ENCODE data around the gene PMIS2.
"Not testable (repeated sequence)": the region's sequence is repeated elsewhere in the genome, so short reads cannot be mapped to it uniquely, and the experiment has no call there.

PMIS2 gene

GRCh38 chr19:35590875-35591274 is 4.9 kb downstream of the PMIS2 start:
- DNase-seq (ENCODE audit: low read depth, low spot score): no peak

DNA sequence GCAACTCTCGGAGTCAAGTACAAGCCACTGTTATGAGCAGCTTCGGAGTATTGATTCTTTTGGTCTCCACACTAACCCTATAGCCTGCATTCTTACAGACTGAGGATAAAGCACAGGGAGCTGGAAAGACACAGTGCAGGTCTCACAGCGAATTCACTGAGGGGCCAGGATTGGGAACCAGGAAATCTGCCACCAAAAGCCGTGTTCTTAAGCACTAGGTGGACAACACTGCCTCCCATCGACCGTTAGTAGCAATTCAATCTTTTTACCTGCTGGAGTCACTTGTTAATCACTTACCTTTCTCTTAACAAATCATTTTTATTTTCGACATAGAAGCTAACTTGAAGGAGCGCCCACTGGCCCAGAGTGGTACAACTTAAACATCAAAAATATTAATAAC is 6.3 kb downstream of the PMIS2 start:
- DNase-seq (ENCODE audit: low read depth, low spot score): no peak

DNA sequence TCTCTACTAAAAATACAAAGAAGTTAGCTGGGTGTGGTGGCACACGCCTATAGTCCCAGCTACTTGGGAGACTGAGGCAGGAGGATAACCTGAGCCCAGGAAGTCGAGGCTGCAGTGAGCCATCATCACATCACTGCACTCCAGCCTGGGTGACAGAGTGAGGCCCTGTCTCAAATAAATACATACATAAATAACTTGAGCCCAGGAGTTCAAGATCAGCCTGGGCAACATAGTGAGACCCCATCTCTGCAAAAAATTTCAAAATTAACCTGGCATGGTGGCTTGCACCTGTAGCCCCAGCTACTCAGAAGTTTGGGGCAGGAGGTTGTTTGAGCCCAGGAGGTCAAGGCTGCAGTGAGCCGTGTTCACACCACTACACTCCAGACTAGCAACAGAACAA is 9.1 kb downstream of the PMIS2 start:
- not testable (repeated sequence) for DNase-seq (ENCODE audit: low read depth, low spot score)

GRCh38 chr19:35595928-35596327 is 10.0 kb downstream of the PMIS2 start:
- DNase-seq (ENCODE audit: low read depth, low spot score): no peak

DNA sequence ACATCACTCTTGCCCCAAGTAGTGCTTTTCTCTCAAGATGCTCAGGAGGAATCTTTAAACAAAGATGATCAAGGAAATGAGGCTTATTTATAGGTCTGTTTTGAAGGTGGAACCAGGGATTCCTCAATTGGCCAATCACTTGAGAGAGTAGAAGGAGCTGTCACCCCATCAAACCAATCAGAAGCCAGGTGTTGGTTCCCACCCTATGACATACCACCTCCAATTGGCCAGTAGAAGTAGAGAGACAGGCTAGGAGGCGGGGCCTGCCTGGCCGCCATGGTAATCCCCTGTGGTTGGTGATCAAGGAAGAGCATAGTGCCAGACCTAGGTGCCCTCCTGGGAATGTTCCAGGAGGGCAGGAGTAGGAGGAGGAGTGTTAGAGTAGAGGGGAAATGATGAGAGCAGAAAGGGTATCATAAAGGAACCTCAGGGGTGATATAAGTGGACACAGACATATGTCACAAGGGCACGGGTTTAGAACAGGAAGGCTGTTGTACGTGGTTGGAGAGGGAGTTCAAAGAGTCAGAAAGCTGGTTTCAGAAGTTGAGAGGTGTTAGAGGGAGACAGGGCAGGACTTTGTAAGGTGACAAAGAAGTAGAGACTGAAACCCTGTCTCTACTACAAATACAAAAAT is 10.5 kb downstream of the PMIS2 start:
- no peak for DNase-seq (ENCODE audit: low read depth, low spot score)

DNA sequence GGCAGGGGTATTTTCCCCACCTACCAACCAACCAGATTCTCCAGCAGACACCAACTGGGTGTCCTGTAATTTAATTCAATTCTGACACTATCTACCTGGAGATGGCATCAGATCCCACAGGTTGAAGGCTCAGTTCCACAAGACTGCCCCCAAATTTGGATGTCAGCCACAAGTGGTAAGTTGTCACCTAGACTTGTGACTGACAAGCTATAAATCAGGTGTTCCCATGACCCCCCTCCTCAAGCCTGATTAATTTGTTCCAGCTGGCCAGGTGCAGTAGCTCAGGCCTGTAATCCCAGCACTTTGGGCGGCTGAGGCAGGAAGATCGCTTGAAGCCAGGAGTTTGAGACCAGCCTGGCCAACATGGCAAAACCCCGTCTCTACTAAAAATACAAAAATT is 16.0 kb downstream of the PMIS2 start:
- DNase-seq (ENCODE audit: low read depth, low spot score): no peak

GRCh38 chr19:35604436-35604835 is 18.5 kb downstream of the PMIS2 start:
- DNase-seq (ENCODE audit: low read depth, low spot score): not testable (repeated sequence)

- not testable (repeated sequence) for DNase-seq (ENCODE audit: low read depth, low spot score)
Measured at GRCh38 chr19:35607170-35607569, 21.2 kb downstream of the PMIS2 start.

- DNase-seq (ENCODE audit: low read depth, low spot score): no peak
Measured at GRCh38 chr19:35607661-35608060, 21.7 kb downstream of the PMIS2 start.

- no peak for DNase-seq (ENCODE audit: low read depth, low spot score)
Measured at GRCh38 chr19:35608251-35608650, 22.3 kb downstream of the PMIS2 start.

DNA sequence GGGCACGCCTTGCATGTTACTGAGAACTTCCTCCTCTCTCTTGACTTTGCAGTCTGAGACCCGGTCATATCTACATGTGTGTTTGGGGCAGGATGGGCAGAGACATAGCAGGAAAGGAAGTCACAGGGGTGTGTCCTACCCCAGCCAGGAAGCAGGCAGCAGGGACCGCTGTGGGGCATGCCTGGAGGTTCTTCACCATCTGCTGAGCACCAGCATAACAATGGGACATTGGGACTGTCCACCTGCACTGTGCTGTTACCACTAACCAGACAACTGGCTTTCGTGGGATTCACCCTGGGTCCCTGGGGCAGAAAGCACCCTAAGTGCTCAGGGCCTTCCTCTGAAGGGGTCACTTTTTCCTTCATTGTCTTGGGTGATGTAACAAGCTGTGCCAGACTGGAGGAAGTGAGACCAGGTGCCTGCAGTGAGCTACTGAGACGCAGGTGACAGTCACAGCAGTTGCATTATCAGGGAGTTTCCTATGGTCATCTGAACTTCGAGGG is 23.9 kb downstream of the PMIS2 start:
- DNase-seq (ENCODE audit: low read depth, low spot score): no peak

DNA sequence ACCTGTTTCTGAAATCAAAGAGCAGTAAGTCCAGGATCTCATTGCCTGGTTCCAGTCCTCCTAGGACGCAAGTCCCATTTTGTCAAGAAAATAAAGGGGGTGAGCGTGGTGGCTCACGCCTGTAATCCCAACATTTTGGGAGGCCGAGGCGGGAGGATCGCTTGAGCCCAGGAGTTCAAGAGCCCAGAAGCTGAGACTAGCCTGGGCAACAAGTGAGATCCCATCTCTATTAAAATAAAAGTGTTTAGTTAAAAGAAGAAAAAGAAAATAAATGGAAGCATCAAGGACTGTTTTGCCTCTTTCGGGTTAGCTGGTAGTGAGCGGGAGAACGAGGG is 26.2 kb downstream of the PMIS2 start:
- no peak for DNase-seq (ENCODE audit: low read depth, low spot score)

- peak; percentile 90 for DNase-seq (ENCODE audit: low read depth, low spot score)
Measured at GRCh38 chr19:35612559-35613321, 26.8 kb downstream of the PMIS2 start, which contains the start of gene HAUS5. HAUS5 (plus strand) TSS chr19:35612735; CDS start chr19:35612795, 60 bp downstream.

GRCh38 chr19:35613574-35613973 is 27.6 kb downstream of the PMIS2 start:
- DNase-seq (ENCODE audit: low read depth, low spot score): no peak

GRCh38 chr19:35615036-35615435 is 29.1 kb downstream of the PMIS2 start:
- DNase-seq (ENCODE audit: low read depth, low spot score): no peak

- DNase-seq (ENCODE audit: low read depth, low spot score): no peak
Measured at GRCh38 chr19:35618857-35619256, 32.9 kb downstream of the PMIS2 start.

GRCh38 chr19:35619290-35619923 is 33.4 kb downstream of the PMIS2 start:
- no peak for DNase-seq (ENCODE audit: low read depth, low spot score)

DNA sequence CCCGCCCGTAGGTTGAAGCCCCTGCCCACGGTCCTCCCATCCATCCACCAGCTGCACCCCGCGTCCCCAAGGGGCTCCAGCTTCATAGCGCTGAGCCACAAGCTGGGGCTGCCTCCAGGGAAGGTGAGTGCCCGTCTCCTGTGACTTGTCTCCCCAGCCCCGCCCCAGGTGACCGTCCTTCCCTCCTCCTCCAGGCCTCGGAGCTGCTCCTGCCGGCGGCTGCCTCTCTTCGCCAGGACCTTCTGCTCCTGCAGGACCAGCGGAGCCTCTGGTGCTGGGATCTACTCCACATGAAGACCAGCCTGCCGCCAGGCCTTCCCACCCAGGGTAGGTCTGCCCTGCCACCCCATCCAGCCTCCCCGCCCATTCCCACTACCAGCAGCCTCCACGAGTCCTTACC is 34.0 kb downstream of the PMIS2 start:
- no peak for DNase-seq (ENCODE audit: low read depth, low spot score)

GRCh38 chr19:35621708-35622107 is 35.7 kb downstream of the PMIS2 start:
- DNase-seq (ENCODE audit: low read depth, low spot score): no peak

GRCh38 chr19:35622750-35623149 is 36.8 kb downstream of the PMIS2 start:
- no peak for DNase-seq (ENCODE audit: low read depth, low spot score)

DNA sequence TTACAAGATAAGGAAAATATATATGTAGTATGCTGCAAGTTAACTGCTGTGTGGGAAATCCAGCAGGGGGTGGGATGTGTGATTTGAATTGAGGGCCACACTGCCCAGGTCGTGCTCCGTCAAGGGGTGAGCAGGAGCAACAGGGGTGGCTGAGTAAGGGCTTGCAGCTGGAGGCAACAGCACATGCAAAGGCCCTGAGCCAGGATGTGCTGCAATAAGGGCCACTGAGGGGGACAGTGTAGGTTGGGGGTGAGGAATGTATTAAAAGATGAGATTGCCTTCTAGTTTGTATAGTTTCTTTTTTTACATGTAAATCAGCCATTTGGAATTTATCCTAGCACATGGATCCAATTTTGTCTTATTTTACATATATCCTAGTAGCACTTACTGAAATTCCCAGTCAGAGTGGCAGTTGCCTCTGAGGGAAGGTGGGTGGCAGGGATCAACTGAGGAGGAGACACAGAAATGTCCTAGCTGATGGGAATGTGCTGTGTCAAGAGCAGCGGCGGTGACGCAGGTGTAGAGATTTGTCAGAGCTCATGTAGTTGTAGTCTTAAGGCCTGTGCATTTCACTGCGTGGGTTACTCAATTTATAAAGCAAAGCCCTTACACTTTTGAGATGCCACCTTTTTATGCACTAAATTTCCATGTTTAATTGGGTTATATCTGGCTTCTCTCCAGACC is 37.5 kb downstream of the PMIS2 start:
- no peak for DNase-seq (ENCODE audit: low read depth, low spot score)

GRCh38 chr19:35628264-35628564 is 42.2 kb downstream of the PMIS2 start:
- DNase-seq (ENCODE audit: low read depth, low spot score): no peak

Measured in activated naive CD8-positive, alpha-beta T cell treated with anti-CD3 and anti-CD28 coated beads, Interleukin-2, amount 50 U/mL, for 16 hours (primary cell).